HepG2 (cell line): ENCODE results near the gene MADCAM1. TPM values are rescaled to one million over a fixed set of nuclear protein-coding genes. Genes with fewer than 3 reads are reported as not detected.

Experiments
- ATAC-seq: fragments of 200-7000 bp; cut with Tn5 transposase; 3 replicates; pipeline ENCODE4 v1.9.1; 2020; ENCODE audit warnings: mild to moderate bottlenecking, moderate library complexity
- BruUV-seq: library from RNA; stranded (reverse); fragments of 400-500 nt; replicated peaks from 2 replicates; lab custom pipeline; 2021; lab: Mats Ljungman, UMichigan
- CTCF ChIA-PET: fragments of 300-600 bp; formaldehyde crosslinking; extraction: SDS; loops from one replicate; lab custom pipeline; 2021; ENCODE audit warnings: low total read pairs, inconsistent platforms, low intra/inter-chr PET ratio; lab: Yijun Ruan, JAX
- POLR2A ChIA-PET: fragments of 350-600 bp; sonication (Branson Sonifier 250); formaldehyde crosslinking; loops from one replicate; lab custom pipeline; 2020; ENCODE audit warnings: antibody characterized with exemption, inconsistent platforms; lab: Yijun Ruan, JAX
- DNase-seq: peaks from one replicate; pipeline ENCODE4 v3.0.0-alpha.2; 2015; ENCODE audit warnings: low spot score
- FAIRE-seq: peaks from 3 replicates; lab custom pipeline; 2011; peaks lifted over from hg19 to GRCh38; lab: Jason Lieb, UNC
- H2AFZ ChIP-seq: one replicate; pipeline ENCODE4 v1.6.1; 2011; ENCODE audit warnings: low read length, inconsistent platforms
- H3K27ac ChIP-seq: fragments of 300-600 bp; 3 replicates; pipeline ENCODE4 v1.8.0; 2011; ENCODE audit warnings: mixed run types, mild to moderate bottlenecking, mixed read lengths, low read length, inconsistent platforms; ENCODE audit not compliant: insufficient read depth; ENCODE audit errors: extremely low read length
- H3K27me3 ChIP-seq, 2 experiments: fragments of 200-600 bp in 1 of 2; 2 replicates in 1 of 2; 3 replicates in 1 of 2; pipeline versions ENCODE4 v1.6.0 to v1.8.0; 2011; ENCODE audit warnings: low read length in 2 of 2, mild to moderate bottlenecking in 2 of 2, moderate library complexity in 2 of 2, inconsistent platforms in 1 of 2; ENCODE audit not compliant: insufficient read depth in 2 of 2, control insufficient read depth in 1 of 2
- H3K36me3 ChIP-seq, 2 experiments: fragments of 200-600 bp in 1 of 2; replicated peaks in 1 of 2; 2 replicates in 1 of 2; 3 replicates in 1 of 2; pipeline versions ENCODE4 v1.5.1 to v1.8.0; 2011; ENCODE audit warnings: low read length in 2 of 2, inconsistent platforms in 1 of 2; ENCODE audit not compliant: insufficient read depth in 2 of 2, control insufficient read depth in 1 of 2
- H3K4me1 ChIP-seq: 2 replicates; pipeline ENCODE4 v1.5.1; 2012; ENCODE audit warnings: low read length, inconsistent platforms; ENCODE audit not compliant: insufficient read depth
- H3K4me2 ChIP-seq: 2 replicates; pipeline ENCODE4 v1.6.0; 2011; ENCODE audit warnings: low read depth, low read length, inconsistent platforms
- H3K4me3 ChIP-seq, 3 experiments: fragments of 200-600 bp in 1 of 3; sonication (generic), shearing (Covaris generic) in 1 of 3; replicated peaks in 1 of 3; 2 replicates each; pipeline ENCODE4 v1.5.1; 2011 to 2016; ENCODE audit warnings: low read length in 3 of 3, inconsistent platforms in 2 of 3, low read depth in 2 of 3, mild to moderate bottlenecking in 2 of 3, control low read depth in 1 of 3, mixed read lengths in 1 of 3; ENCODE audit not compliant: insufficient read depth in 1 of 3
- H3K79me2 ChIP-seq: one replicate; pipeline ENCODE4 v1.6.1; 2011; ENCODE audit warnings: low read length, inconsistent platforms; ENCODE audit not compliant: insufficient read depth
- H3K9ac ChIP-seq: 2 replicates; pipeline ENCODE4 v1.6.0; 2011; ENCODE audit warnings: mild to moderate bottlenecking, low read depth, low read length, inconsistent platforms; ENCODE audit not compliant: insufficient read depth
- H3K9me3 ChIP-seq: 2 replicates; pipeline ENCODE4 v1.5.1; 2012; ENCODE audit warnings: mild to moderate bottlenecking, low read length
- H4K20me1 ChIP-seq: 2 replicates; pipeline ENCODE4 v1.6.0; 2011; ENCODE audit warnings: inconsistent platforms, mild to moderate bottlenecking, low read length, moderate library complexity; ENCODE audit not compliant: insufficient read depth
- ADNP ChIP-seq: sonication (generic); formaldehyde crosslinking; IDR thresholded peaks from 2 replicates; pipeline ENCODE4 v1.4.0; 2020; ENCODE audit warnings: missing genetic modification reagents
- AKAP8 ChIP-seq: sonication (generic); formaldehyde crosslinking; IDR thresholded peaks from 2 replicates; pipeline ENCODE4 v1.5.1; 2020; ENCODE audit warnings: mild to moderate bottlenecking, missing genetic modification reagents
- ARID2 ChIP-seq: sonication (generic); formaldehyde crosslinking; IDR thresholded peaks from 2 replicates; pipeline ENCODE4 v1.8.1; 2022; ENCODE audit warnings: mild to moderate bottlenecking, missing genetic modification reagents, borderline replicate concordance
- CCDC6 ChIP-seq: sonication (generic); formaldehyde crosslinking; IDR thresholded peaks from 2 replicates; pipeline ENCODE4 v1.8.1; 2022; ENCODE audit warnings: mild to moderate bottlenecking, missing genetic modification reagents, moderate library complexity
- FOSL2 ChIP-seq: sonication (generic); formaldehyde crosslinking; IDR thresholded peaks from 2 replicates; pipeline ENCODE4 v1.4.0; 2020; ENCODE audit warnings: missing genetic modification reagents
- GATA4 ChIP-seq: sonication (generic); IDR thresholded peaks from 2 replicates; pipeline ENCODE4 v1.6.1; 2016; ENCODE audit warnings: antibody characterized with exemption, low read depth, borderline replicate concordance
- MTF2 ChIP-seq: sonication (generic); formaldehyde crosslinking; IDR thresholded peaks from 2 replicates; pipeline ENCODE4 v1.5.0; 2020; ENCODE audit warnings: missing genetic modification reagents, borderline replicate concordance
- RBFOX2 ChIP-seq: fragments of 200-400 bp; formaldehyde crosslinking; IDR thresholded peaks from 2 replicates; pipeline ENCODE4 v1.6.1; 2017; ENCODE audit warnings: low read depth, mild to moderate bottlenecking, low read length
- RBM22 ChIP-seq: fragments of 200-400 bp; formaldehyde crosslinking; optimal IDR thresholded peaks from 2 replicates; pipeline ENCODE3; 2017; ENCODE audit warnings: mild to moderate bottlenecking, low read length, moderate library complexity
- SAP130 ChIP-seq: IDR thresholded peaks from 2 replicates; pipeline ENCODE4 v1.6.1; 2016; ENCODE audit warnings: low read depth
- SMAD1 ChIP-seq: sonication (generic); formaldehyde crosslinking; IDR thresholded peaks from 2 replicates; pipeline ENCODE4 v1.4.0; 2020; ENCODE audit warnings: missing genetic modification reagents, low read depth, mild to moderate bottlenecking, borderline replicate concordance
- WGBS: methylation state at CpG from one replicate; pipeline ENCODE4 v1.1.6; 2017; ENCODE audit warnings: low lambda C conversion rate; 5-methylcytosine and 5-hydroxymethylcytosine counted together
- in situ Hi-C: cut with HindIII; loops from 2 replicates; pipeline ENCODE4 v1.10.0; 2017; ENCODE audit warnings: low pct_unique_long_range_greater_than_20kb; ENCODE audit not compliant: extremely low pct_ligation_motif_present
- intact Hi-C: fragments of 100-400 bp; cut with micrococcal nuclease; formaldehyde crosslinking; loops from one replicate; pipeline ENCODE4 v1.10.0; 2022; ENCODE audit not compliant: unreplicated experiment
- polyA plus RNA-seq, 8 experiments: library from polyadenylated mRNA; depleted of rRNA in 3 of 8; stranded (reverse) in 7 of 8; unstranded in 1 of 8; fragments of >200 nt; fragmentation: Illumina TruSeq in 4 of 8; extraction: Trizol in 4 of 8; gene quantifications; 2 replicates each; pipeline versions ENCODE4 v1.2.1 to v1.2.3, GENCODE V29; 2011 to 2016; ENCODE audit warnings: low read depth in 4 of 8, missing spikeins in 1 of 8, mixed read lengths in 1 of 8; ENCODE audit not compliant: insufficient read depth in 1 of 8
- total RNA-seq, 5 experiments: library from RNA; depleted of rRNA; stranded (reverse); fragments of >200 nt; fragmentation: Illumina TruSeq; extraction: Trizol; gene quantifications; 2 replicates each; pipeline ENCODE4 v1.2.3, GENCODE V29; 2016; ENCODE audit warnings: low read depth in 1 of 5
- TF ChIP-seq, protein P1 (sequence below): sonication (generic); formaldehyde crosslinking; IDR thresholded peaks from 2 replicates; pipeline ENCODE4 v1.4.0; 2020; ENCODE audit warnings: missing genetic modification reagents
- TF ChIP-seq, protein P2 (sequence below): sonication (generic); formaldehyde crosslinking; IDR thresholded peaks from 2 replicates; pipeline ENCODE4 v1.5.0; 2020; ENCODE audit warnings: mild to moderate bottlenecking, low read depth, missing genetic modification reagents, borderline replicate concordance
- TF ChIP-seq, protein P3 (sequence below): sonication (generic); formaldehyde crosslinking; IDR thresholded peaks from 2 replicates; pipeline ENCODE4 v1.5.0; 2020; ENCODE audit warnings: mild to moderate bottlenecking, missing genetic modification reagents, moderate library complexity
- TF ChIP-seq, protein P4 (sequence below): sonication (generic); IDR thresholded peaks from 2 replicates; pipeline ENCODE4 v1.6.1; 2016; ENCODE audit warnings: low read depth, borderline replicate concordance
- TF ChIP-seq, protein P5 (sequence below): sonication (generic); formaldehyde crosslinking; IDR thresholded peaks from 2 replicates; pipeline ENCODE4 v1.4.0; 2020; ENCODE audit warnings: missing genetic modification reagents

The MADCAM1 gene
- total and polyA plus RNA-seq, 2 of the 13 experiments (the other 11 are each of a cell fraction or from before 2014, with no cell fraction given): 0.29 to 0.33 TPM

DNA sequence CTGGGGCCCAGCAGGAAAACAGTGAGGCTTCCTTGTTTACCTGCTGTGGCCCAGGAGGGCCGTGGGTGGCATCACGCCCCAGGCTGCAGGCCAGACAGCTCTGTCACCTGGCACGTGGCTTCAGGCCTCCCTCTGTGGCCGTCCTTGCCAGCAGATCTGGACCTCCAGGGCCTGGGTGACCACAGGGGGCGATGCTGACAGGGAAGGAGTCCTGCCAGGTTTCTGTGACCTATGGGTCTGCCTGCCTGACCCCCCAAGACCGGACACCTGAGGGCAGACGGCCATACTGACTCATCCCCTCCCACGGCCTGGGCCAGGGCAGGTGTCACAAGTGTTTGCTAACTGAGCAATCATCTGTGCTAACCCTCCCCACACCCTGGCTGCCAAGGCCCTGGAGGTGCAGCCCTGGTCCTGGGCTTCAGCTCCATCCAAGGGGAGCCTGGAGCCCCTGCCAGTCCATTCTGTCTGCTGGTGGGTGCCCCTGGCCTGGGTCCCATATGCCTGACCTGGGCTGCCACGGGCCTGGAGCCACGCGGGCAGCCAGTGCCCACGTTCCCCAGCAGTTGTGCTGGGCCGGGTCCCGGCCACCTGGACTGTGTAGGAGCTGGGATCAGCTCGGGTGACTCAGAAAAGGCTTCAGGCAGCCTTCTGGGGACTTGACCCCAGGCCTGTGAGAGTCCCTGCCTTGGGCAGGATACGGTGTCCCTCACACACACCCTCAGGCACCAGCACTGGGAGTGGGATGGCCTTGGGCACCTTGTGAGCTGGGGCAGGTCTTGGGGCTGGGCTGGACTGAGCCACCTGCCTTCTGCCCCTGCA is 38.9 kb downstream of the MADCAM1 start:
- Histone ChIP-seq H2AFZ (no peak overlapping the region), H3K79me2 (peaks cover 37% of the 10 kb centered on the region), H3K4me1 (peaks cover 28% of the 10 kb centered on the region), H3K4me3 (no peak overlapping the region), H4K20me1 (peaks cover 27% of the 10 kb centered on the region; the same call in 1 of the 2 replicates), H3K36me3 (peaks cover 13 to 37% of the 10 kb centered on the region in 2 experiments; a peak in 4 of 5 replicates), H3K27me3 (no peaks in the 10 kb centered on the region), H3K9ac (no peak overlapping the region), H3K9me3 (no peaks in the 10 kb centered on the region), H3K27ac (no peak overlapping the region), H3K4me2 (no peak overlapping the region)
- no peak for DNase-seq
- POLR2A ChIA-PET: interaction anchor here (0.9 to 1.7 kb wide), 2 partner anchors 11 to 21 kb away, joined by 4 to 5 read pairs; no protein-coding TSS in a partner anchor
- intact Hi-C loops (no loop called here), in situ Hi-C loops (no loop called here)
- CTCF ChIA-PET: interaction anchor here (1.1 kb wide), 1 partner anchor 49 kb away, joined by 3 read pairs; no protein-coding TSS in a partner anchor
- no TSS peak for BruUV-seq
- no peak for FAIRE-seq
- ATAC-seq: no peak; the same call in 2 of the 3 replicates
- WGBS: 65% methylated on average over 5 of the region's 16 CpGs
- peak; percentile 80 for TF ChIP-seq FOSL2
- TF ChIP-seq CCDC6 (CRISPR knock-in tag): no peak
- no peak for TF ChIP-seq ADNP (CRISPR knock-in tag)
- no peak for TF ChIP-seq ARID2
- TF ChIP-seq, protein P1, sequence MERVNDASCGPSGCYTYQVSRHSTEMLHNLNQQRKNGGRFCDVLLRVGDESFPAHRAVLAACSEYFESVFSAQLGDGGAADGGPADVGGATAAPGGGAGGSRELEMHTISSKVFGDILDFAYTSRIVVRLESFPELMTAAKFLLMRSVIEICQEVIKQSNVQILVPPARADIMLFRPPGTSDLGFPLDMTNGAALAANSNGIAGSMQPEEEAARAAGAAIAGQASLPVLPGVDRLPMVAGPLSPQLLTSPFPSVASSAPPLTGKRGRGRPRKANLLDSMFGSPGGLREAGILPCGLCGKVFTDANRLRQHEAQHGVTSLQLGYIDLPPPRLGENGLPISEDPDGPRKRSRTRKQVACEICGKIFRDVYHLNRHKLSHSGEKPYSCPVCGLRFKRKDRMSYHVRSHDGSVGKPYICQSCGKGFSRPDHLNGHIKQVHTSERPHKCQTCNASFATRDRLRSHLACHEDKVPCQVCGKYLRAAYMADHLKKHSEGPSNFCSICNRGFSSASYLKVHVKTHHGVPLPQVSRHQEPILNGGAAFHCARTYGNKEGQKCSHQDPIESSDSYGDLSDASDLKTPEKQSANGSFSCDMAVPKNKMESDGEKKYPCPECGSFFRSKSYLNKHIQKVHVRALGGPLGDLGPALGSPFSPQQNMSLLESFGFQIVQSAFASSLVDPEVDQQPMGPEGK: peak; percentile 40; the same call in 1 of the 2 replicates
- TF ChIP-seq, protein P2, sequence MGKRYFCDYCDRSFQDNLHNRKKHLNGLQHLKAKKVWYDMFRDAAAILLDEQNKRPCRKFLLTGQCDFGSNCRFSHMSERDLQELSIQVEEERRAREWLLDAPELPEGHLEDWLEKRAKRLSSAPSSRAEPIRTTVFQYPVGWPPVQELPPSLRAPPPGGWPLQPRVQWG (CRISPR knock-in tag): no peak
- TF ChIP-seq, protein P3, sequence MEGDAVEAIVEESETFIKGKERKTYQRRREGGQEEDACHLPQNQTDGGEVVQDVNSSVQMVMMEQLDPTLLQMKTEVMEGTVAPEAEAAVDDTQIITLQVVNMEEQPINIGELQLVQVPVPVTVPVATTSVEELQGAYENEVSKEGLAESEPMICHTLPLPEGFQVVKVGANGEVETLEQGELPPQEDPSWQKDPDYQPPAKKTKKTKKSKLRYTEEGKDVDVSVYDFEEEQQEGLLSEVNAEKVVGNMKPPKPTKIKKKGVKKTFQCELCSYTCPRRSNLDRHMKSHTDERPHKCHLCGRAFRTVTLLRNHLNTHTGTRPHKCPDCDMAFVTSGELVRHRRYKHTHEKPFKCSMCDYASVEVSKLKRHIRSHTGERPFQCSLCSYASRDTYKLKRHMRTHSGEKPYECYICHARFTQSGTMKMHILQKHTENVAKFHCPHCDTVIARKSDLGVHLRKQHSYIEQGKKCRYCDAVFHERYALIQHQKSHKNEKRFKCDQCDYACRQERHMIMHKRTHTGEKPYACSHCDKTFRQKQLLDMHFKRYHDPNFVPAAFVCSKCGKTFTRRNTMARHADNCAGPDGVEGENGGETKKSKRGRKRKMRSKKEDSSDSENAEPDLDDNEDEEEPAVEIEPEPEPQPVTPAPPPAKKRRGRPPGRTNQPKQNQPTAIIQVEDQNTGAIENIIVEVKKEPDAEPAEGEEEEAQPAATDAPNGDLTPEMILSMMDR: peak; percentile 42
- TF ChIP-seq RBM22: peak; percentile 10
- TF ChIP-seq, protein P4, sequence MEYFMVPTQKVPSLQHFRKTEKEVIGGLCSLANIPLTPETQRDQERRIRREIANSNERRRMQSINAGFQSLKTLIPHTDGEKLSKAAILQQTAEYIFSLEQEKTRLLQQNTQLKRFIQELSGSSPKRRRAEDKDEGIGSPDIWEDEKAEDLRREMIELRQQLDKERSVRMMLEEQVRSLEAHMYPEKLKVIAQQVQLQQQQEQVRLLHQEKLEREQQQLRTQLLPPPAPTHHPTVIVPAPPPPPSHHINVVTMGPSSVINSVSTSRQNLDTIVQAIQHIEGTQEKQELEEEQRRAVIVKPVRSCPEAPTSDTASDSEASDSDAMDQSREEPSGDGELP: peak; percentile 39; the same call in 1 of the 2 replicates
- TF ChIP-seq SMAD1 (CRISPR knock-in tag): no peak
- TF ChIP-seq MTF2: no peak
- 0 out of 2 replicates have a peak, but pooled peaks have one; percentile 49 for TF ChIP-seq RBFOX2
- TF ChIP-seq AKAP8: 0 out of 2 replicates have a peak, but pooled peaks have one; percentile 40
- no peak for TF ChIP-seq GATA4
- TF ChIP-seq, protein P5, sequence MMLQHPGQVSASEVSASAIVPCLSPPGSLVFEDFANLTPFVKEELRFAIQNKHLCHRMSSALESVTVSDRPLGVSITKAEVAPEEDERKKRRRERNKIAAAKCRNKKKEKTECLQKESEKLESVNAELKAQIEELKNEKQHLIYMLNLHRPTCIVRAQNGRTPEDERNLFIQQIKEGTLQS: 0 out of 2 replicates have a peak, but pooled peaks have one; percentile 13
- peak; percentile 42 for TF ChIP-seq SAP130 (CRISPR knock-in tag)
